ENCODE results near the gene SOX6. TPM values are rescaled to one million over a fixed set of nuclear protein-coding genes. Genes with fewer than 3 reads are reported as not detected.
A peak's percentile ranks its signal among the peaks of the same experiment; 100 is the strongest.
"Not testable (repeated sequence)": the region's sequence is repeated elsewhere in the genome, so short reads cannot be mapped to it uniquely, and the experiment has no call there.

Gene SOX6
- polyA plus RNA-seq, 4 donors, result 5.6 to 23.2 (median 21.1) TPM

DNA sequence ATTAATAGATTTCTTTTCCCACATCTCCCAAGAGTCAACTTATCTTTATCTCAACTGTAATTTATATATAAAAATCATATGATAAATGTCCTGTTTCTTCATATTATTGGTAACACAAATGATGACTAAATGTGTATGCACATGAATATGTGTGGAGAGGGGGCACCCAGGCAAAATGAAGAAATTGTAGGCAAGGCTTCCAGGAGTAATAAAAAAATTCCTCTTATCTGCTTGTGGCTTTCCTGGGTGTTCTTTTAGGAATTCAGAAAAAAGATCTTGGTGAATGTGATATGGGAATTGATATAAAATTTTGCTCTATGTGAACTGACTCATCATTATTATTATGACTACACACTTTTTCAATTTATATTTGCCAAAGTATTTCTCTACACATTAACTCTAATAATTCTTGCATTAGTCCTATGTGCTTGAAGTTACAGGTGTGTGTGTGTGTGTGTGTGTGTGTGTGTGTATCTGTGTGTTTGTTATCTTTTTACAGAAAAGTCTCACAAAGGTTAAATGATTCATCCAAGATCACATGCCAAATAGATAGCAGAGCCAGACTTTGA lies 197.8 kb downstream of the SOX6 start:
- DNase-seq (ENCODE audit: low read depth in 4 of 4, low spot score in 3 of 4), result no peak

DNA sequence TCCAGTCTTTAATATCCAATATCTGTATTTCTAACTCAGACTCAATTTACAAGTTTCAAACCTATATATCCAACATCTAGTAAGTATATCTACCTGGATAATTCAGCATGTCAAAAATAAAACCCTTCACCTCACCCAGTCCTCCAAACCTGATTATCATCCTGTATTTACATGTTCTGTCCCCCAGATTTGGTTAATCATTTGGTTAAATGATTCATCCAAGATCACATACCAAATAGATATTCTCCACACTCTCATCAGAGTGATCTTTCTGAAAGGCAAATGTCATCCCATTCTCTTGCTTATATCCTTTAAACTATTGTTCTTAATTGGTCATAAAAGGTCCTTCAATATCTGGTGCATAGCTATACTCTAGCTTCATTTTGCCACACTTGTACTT lies 199.0 kb downstream of the SOX6 start:
- no peak for DNase-seq (ENCODE audit: low read depth in 4 of 4, low spot score in 3 of 4)

DNA sequence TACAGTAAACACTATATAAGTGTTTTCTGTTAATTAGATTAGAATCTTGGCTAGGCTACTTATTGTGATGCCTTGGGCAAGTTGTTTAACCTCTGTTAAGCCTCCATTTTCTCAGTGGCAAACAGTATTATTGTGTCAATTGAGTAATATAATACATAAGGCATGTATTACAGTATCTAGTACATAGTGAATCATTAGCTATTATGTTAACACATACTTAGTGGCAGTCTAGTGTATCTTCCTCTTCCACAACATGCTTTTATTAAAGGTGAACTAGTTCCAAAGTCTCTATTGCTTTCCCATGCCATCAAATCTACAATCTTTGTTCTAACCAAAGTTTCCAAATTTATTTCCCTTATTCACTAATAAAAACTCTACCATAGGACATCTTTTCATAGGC lies 200.9 kb downstream of the SOX6 start:
- DNase-seq (ENCODE audit: low read depth in 4 of 4, low spot score in 3 of 4), result no peak

DNA sequence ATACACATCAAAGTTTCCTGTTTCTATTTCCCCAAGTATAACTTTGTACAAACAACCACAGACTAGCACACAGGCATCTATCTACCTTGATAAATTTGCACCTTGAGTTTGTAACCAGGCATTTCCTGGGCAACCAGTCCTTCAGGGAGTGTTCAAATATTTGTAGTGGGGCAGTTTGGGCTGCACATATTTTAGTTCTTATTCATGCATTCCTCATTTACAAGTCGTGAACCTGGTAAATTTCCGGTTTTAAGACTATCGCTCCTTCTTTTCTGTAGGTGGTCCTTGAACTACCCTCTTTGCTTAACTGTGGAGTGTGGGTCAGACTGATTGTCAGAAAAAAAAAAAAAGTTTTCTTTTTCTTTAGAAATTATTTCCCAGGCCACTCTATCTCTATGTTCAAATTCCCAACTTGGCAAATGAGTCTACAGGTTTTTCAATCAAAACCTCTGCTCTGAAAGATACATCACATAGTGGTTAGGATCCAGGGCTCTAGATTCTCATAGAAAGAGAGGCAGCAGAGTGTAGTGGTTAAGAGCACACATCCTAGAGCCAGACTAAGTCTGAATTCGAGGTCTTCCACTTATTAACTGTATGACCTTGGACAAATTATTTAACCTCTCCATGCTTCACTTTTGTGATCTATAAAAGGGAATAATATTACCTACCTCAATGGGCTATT lies 201.5 kb downstream of the SOX6 start:
- no peak for DNase-seq (ENCODE audit: low read depth in 4 of 4, low spot score in 3 of 4)

DNA sequence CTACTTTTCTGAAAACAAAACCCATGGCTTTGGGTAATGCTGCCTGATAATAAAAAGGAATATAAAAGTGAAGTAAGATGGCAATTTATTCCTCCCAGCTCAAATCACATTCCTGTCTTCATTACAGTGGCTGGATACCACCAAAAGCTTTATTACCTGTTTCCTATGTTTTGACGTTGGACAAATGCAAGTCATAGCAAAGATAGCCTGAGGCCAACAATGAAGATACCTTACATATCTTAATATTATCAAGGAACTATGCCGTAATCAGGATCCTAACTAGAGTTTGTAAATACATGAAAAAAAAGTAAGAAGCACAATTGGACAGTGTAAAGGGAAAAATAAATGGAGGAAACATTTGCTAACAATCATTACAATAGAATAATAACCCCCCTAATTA lies 202.4 kb downstream of the SOX6 start:
- DNase-seq (ENCODE audit: low read depth in 4 of 4, low spot score in 3 of 4), result no peak

DNA sequence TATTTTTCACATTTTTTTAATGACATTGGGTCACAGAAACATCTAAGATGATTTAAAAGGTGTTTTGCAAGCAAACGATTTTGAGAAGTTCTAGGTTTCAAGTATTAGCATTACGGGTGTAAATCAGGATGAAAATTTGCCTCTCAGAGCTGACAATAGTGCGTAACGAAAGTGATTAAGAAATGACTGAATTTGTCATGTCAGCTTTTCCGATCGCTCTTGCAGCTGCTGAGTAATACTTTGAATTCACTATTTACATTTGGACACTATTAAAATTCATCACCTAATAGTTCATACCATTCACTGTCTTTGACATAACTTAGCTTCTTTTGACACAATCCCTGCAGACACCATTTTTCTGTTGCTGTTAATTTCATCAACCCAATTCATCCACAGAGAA lies 205.2 kb downstream of the SOX6 start:
- no peak for DNase-seq (ENCODE audit: low read depth in 4 of 4, low spot score in 3 of 4)

DNA sequence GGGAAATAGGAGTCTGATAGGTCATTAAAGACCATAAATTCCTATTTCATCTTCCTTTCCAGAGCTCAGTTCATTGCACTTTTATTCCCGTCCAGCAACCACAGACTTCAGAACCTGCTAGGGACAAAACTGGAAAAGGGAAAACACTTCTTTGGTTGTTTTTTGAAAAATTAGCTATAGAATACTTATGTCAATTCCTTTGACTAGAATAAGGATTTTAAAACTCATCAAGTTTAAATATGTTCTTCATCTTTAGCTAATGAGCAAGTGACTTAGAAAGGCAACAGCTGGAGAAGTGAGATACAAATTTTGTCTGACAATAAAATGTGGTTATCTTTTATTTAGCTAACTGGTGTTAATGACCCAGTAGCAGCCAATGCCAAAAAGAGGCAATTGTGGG lies 206.9 kb downstream of the SOX6 start:
- DNase-seq (ENCODE audit: low read depth in 4 of 4, low spot score in 3 of 4), result no peak

DNA sequence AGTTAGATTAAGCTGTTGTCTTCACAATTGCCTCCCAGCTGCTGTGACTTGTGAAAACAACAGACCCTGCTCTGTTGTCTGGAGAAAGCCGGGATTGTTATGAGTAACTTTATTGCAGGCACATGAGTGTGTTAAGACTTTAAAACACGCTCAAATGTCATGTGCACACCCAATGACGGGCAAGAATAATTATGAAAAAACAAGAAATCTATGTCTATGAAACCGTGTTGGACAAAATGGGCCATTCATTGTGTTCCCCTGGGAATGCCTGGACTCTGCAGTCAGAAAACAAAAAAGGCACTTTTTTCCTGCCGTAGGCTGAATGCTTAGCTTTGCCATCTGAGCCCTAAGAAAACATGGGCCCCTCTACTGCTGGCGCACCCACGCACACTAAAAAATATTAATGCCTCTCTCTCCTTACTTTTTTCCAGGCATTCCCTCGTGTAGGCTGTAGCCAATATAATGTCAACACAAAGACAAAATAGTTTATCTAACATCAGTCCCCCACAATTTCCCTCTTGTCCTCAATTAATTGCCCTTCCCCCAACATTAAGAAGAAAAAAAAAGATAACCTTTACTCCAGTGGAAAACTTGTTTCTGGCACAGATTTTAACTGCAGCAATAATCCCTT lies 207.9 kb downstream of the SOX6 start:
- DNase-seq (ENCODE audit: low read depth in 4 of 4, low spot score in 3 of 4), result peak in 3 of 4 donors; percentile 37 to 58 (median 49)

DNA sequence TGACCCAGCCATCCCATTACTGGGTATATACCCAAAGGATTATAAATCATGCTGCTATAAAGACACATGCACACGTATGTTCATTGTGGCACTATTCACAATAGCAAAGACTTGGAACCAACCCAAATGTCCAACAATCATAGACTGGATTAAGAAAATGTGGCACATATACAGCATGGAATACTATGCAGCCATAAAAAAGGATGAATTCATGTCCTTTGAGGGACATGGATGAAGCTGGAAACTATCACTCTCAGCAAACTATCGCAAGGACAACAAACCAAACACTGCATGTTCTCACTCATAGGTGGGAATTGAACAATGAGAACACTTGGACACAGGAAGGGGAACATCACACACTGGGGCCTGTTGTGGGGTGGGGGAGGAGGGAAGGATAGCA lies 209.4 kb downstream of the SOX6 start:
- DNase-seq (ENCODE audit: low read depth in 4 of 4, low spot score in 3 of 4), result not testable (repeated sequence)

DNA sequence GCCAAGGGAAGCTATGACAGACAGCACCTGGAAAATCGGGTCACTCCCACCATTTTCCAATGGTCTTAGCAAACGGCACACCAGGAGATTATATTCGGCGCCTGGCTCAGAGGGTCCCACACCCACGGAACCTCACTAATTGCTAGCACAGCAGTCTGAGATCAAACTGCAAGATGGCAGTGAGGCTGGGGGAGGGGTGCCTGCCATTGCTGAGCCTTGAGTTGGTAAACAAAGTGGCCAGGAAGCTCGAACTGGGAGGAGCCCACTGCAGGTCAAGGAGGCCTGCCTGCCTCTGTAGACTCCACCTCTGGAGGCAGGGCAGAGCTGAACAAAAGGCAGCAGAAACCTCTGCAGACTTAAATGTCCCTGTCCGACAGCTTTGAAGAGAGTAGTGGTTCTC lies 214.7 kb downstream of the SOX6 start:
- not testable (repeated sequence) for DNase-seq (ENCODE audit: low read depth in 4 of 4, low spot score in 3 of 4)

DNA sequence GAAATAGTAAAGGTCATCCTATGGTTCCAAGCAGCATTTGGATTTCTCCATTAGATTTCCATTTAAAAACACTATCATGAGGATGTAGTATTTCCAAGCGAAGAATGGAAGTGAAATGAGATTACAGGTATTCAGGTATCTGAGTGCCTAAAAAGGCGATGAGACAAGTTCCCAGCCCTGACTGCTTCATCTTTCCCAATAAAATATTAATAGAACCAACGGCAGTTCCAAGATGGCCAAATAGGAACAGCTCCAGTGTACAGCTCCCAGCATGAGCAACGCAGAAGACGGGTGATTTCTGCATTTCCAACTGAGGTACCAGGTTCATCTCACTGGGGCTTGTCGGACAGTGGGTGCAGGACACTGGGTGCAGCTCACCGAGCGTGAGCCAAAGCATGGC lies 215.2 kb downstream of the SOX6 start:
- DNase-seq (ENCODE audit: low read depth in 4 of 4, low spot score in 3 of 4), result not testable (repeated sequence)

DNA sequence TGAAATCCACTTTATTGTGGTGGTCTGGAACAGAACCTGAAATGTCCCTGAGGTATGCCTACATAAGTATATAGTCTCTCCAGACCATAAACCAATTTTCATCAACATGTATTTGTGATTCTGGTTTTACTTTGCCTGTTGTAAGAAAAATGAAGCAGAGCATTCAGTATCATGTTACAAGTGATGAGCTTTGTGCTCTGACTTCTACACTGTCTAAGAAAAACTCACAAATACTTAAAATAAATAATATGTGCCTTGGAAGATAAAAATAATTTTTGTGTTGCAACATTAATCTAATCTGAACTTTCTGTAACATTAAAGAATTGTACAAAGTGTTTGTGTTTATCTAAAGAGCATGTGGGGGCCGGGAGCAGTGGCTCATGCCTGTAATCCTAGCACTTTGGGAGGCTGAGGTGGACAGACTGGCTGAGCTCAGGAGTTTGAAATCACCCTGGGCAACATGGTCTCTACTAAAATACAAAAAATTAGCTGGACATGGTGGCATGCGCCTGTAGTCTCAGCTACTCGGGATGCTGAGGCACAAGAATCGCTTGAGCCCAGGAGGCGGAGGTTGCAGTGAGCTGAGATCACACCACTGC lies 219.5 kb downstream of the SOX6 start:
- DNase-seq (ENCODE audit: low read depth in 4 of 4, low spot score in 3 of 4), result no peak

DNA sequence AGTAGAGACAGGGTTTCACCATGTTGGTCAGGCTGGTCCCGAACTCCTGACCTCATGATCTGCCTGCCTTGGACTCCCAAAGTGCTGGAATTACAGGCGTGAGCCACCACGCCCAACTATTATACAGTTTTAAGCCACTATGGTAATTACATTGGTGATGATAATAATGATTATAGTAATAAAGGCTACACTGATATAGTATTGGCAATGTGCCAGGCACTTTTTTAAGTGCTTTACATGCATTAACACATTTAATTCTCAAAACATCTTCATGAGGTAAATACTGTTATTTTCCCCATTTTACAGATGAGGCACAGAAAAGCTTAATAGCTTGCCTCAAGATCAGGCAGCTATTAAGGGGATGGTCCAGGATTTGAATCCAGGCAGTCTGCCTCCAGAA lies 222.5 kb downstream of the SOX6 start:
- no peak for DNase-seq (ENCODE audit: low read depth in 4 of 4, low spot score in 3 of 4)

DNA sequence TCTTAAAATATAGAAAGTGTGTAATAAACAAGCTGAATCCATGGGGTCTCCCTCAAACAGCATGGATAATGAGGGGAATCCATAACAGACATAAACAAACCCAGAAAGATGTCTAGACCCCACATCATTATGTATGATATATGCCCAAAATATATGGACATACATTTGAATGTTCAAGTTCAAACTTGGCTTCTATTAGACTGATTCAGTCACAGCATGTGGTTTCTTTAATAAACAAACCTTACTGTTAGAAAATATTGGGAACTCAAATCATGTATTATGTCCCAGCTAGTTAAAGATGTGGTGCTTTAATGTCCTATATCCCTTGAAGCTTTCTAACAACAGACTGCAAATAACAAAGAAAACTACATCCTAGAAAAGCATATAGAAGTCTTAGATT lies 228.6 kb downstream of the SOX6 start:
- no peak for DNase-seq (ENCODE audit: low read depth in 4 of 4, low spot score in 3 of 4)

DNA sequence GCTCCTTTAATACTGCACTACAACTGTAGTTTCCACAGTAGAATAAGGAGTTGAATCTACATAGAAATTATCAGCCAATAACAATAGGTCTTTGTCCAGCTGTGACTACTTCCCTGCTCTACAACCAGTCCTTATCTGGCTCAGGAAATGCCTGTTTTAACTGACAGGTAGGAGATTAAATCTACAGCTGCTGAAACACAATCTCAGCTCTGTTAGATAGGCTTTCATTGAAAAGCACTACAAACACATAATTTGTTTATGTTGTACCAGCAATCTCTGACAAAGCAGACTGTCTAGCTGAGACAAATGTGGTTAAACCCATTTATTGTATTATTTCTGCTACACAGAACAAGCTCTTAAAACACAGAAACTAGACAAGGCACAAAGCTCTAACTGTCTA lies 230.0 kb downstream of the SOX6 start:
- no peak for DNase-seq (ENCODE audit: low read depth in 4 of 4, low spot score in 3 of 4)

DNA sequence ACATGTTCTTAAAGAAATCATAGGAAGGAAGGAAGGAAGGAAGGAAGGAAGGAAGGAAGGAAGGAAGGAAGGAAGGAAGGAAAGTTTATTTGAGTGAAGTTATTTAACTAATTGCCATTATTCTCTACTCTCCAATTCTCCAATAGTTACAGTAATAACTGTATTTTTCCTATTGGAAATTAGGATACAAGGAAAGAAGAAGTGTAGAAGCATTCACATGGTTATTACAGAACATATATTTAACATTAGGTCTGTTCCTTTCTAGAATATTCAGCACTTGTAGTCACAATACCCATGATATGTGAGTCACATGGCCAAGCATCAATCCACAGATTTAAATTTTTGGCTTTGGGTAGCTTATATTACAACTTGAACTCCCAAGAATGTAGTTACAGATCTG lies 230.6 kb downstream of the SOX6 start:
- no peak for DNase-seq (ENCODE audit: low read depth in 4 of 4, low spot score in 3 of 4)

DNA sequence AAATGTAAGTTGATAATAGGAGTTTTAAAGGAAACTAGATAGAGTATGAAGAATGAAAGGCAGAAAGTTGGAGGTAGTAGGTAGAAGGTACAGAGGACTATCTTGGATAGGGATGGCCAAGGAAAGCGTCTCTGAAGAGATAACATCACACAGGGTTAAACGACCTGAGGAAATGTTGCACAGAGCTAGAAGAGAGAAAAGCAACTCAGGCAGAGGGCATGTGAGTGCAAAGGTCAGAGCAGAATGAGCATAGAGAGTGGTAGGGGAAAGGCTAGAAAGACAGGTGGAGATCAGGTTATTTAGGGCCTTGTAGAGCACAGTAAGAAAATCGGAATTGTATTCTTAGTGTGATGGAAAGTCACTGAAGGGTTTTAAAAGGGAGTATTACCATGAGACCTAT lies 232.0 kb downstream of the SOX6 start:
- DNase-seq (ENCODE audit: low read depth in 4 of 4, low spot score in 3 of 4), result no peak

DNA sequence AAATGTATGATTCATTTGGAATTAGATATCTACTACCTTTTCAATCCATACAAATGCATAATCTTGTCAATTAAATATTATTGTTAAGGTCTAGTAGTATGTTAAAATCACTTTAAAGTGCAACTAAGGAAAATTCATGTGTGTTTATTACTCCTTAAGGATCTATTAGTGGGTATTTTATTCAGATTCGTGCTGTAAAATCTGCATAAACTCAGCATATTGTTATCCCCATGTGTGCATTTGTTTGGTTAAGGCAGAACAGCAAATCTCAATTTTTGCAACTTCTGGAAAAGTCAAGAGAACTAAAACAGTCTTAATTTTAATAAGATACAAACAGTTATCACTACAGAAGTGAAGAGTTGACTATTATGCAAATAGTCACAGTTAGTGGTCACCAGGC lies 234.5 kb downstream of the SOX6 start:
- DNase-seq (ENCODE audit: low read depth in 4 of 4, low spot score in 3 of 4), result no peak

DNA sequence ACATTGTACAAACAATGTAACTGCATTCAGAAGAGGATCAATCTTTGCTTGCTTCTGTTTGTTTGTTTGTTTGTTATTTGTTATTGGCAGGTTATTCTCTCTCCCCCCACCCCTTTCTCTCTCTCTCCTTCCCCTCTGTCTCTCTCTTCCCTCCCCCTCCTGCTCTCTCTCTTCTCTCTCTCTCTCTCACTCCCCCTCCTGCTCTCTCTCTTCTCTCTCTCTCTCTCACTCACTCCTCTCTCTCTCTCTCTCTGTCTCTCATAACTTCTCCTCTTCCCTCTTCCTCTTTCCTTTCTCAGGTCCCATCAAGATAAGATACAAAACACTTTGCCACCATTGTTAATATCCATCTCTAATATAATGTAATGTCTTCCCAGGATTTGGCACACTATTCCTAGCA lies 236.3 kb downstream of the SOX6 start:
- no peak for DNase-seq (ENCODE audit: low read depth in 4 of 4, low spot score in 3 of 4)

DNA sequence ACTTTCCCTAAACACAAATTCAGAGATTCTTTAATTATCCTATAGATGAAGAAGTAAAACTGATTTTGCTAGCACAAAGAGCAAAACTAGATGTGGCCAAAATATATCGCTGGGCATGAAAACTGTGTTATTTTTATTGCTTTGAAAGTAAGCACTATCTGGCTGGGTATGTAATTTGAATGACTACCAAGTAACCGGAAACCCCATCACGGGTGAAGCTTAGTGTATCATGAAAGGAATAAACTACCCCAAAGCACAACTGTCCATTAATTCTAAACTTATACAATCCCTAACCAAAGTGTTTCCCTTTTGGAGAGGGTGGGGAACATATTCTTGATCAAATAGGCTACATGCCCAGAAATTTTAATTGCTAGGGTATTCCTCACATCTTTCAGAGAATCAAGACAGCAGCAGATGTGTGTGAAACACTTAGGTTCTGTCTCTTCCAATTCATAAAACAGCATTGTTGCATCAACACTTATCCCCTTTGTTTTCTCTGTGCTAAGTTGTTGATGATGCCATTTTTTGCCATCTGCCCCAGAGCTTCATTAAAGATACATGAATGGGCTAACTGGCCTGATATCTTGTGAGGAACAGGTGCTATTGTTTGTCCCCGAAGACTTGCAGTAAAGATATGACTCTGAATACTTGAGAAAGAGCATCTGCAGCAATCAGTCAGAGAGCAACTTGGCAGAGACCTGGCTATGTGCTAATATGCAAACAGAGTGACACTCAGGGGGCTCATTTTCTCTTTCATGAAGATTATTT lies 238.2 kb downstream of the SOX6 start:
- no peak for DNase-seq (ENCODE audit: low read depth in 4 of 4, low spot score in 3 of 4)
